ENCODE measurements around the gene ANKRD52.
"Not testable (repeated sequence)": the region's sequence is repeated elsewhere in the genome, so short reads cannot be mapped to it uniquely, and the experiment has no call there.

Gene ANKRD52

DNA sequence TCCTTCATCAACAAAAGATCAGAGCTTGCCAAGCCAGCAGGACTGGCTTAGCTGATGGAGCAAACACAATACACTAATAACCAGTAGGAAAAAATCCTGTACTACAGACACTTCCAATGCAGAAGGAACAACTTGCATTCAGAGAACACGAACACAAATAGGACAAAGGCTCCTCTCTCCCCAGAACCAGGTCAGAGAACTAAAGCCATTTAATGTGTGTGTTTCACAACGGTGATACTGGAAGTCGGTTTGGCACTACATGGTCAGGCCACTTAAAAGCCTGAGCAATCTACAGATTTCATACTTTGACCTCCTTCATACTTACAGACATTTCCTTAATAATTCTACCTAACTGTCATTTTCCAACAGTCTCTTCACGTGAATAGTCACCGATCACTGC lies 35.6 kb upstream of the ANKRD52 start:
- Mint-ChIP-seq H3K27ac (peak overlapping the region; percentile 59), H3K4me1 (peaks cover 32% of the 10 kb centered on the region), H3K4me3 (no peak overlapping the region), H3K36me3 (ENCODE audit: low read depth) (peaks cover 41% of the 10 kb centered on the region), H3K9me3 (no peaks in the 10 kb centered on the region), H3K27me3 (ENCODE audit: low read depth, poor library complexity) (no peaks in the 10 kb centered on the region)
- TF ChIP-seq, protein P1, sequence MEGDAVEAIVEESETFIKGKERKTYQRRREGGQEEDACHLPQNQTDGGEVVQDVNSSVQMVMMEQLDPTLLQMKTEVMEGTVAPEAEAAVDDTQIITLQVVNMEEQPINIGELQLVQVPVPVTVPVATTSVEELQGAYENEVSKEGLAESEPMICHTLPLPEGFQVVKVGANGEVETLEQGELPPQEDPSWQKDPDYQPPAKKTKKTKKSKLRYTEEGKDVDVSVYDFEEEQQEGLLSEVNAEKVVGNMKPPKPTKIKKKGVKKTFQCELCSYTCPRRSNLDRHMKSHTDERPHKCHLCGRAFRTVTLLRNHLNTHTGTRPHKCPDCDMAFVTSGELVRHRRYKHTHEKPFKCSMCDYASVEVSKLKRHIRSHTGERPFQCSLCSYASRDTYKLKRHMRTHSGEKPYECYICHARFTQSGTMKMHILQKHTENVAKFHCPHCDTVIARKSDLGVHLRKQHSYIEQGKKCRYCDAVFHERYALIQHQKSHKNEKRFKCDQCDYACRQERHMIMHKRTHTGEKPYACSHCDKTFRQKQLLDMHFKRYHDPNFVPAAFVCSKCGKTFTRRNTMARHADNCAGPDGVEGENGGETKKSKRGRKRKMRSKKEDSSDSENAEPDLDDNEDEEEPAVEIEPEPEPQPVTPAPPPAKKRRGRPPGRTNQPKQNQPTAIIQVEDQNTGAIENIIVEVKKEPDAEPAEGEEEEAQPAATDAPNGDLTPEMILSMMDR (IDR thresholded peaks at IDR 0.05) = no peak
- DNase-seq = no peak

GRCh38 chr12:56288705-56289387 lies 30.7 kb upstream of the ANKRD52 start:
- TF ChIP-seq, protein P1 (IDR thresholded peaks at IDR 0.05) = no peak
- Mint-ChIP-seq H3K4me3 (no peak overlapping the region), H3K4me1 (peaks cover 4% of the 10 kb centered on the region), H3K9me3 (no peaks in the 10 kb centered on the region), H3K27me3 (ENCODE audit: low read depth, poor library complexity) (no peaks in the 10 kb centered on the region), H3K27ac (no peak overlapping the region), H3K36me3 (ENCODE audit: low read depth) (peaks cover 45% of the 10 kb centered on the region)
- DNase-seq = no peak

GRCh38 chr12:56286044-56286830 lies 28.1 kb upstream of the ANKRD52 start:
- H3K27ac Mint-ChIP-seq = peak overlapping the region; percentile 18
- no peaks in the 10 kb centered on the region for H3K9me3 Mint-ChIP-seq
- TF ChIP-seq, protein P1 (IDR thresholded peaks at IDR 0.05) = no peak
- DNase-seq = no peak
- no peak overlapping the region for H3K4me3 Mint-ChIP-seq
- H3K27me3 Mint-ChIP-seq (ENCODE audit: low read depth, poor library complexity) = no peaks in the 10 kb centered on the region
- peaks cover 61% of the 10 kb centered on the region for H3K36me3 Mint-ChIP-seq (ENCODE audit: low read depth)
- H3K4me1 Mint-ChIP-seq = no peaks in the 10 kb centered on the region

- H3K4me3 Mint-ChIP-seq; H3K27ac Mint-ChIP-seq; DNase-seq; H3K4me1 Mint-ChIP-seq; H3K9me3 Mint-ChIP-seq; H3K27me3 Mint-ChIP-seq (ENCODE audit: low read depth, poor library complexity): not testable (repeated sequence)
- H3K36me3 Mint-ChIP-seq (ENCODE audit: low read depth) = peaks cover 65% of the 10 kb centered on the region
Measured at GRCh38 chr12:56284263-56284662, 26.1 kb upstream of the ANKRD52 start.

DNA sequence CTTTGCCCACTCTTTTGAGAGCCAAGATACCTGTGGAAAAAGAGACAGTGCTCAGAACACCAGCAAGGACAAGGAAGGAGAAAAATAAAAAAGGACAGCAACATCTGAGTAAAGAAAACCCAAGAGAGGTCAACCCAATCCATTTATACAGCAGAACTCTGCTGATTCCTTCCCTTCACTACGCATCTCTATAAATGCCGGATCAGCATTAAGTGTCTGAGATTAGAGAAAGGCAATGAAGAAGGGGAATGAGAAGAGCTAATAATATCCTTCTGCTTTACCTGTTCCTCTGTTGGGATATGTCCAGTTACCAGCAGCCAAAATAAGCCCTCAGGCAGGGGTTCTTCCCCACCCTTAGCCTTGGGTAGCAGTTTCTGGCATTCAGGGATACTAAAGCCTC lies 24.4 kb upstream of the ANKRD52 start:
- Mint-ChIP-seq H3K9me3 (no peaks in the 10 kb centered on the region), H3K4me1 (no peaks in the 10 kb centered on the region), H3K36me3 (ENCODE audit: low read depth) (peaks cover 78% of the 10 kb centered on the region), H3K27me3 (ENCODE audit: low read depth, poor library complexity) (no peaks in the 10 kb centered on the region), H3K27ac (peak overlapping the region; percentile 89), H3K4me3 (no peak overlapping the region)
- TF ChIP-seq, protein P1 (IDR thresholded peaks at IDR 0.05) = no peak
- no peak for DNase-seq

DNA sequence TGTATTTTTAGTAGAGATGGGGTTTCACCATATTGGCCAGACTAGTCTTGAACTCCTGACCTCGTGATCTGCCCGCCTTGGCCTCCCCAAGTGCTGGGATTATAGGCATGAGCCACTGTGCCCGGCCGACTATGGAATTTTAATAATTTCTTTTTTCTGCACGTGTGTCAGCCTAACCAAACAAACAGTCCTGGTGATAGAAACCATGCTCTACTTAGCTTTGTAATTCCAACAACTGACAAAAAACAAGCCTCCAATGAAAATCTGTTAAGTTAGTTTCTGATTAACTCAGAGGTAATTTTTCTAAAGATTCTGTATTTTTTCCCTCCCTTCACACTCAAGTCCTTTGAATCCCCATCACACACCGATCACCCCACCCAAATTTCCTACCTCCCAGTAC lies 23.8 kb upstream of the ANKRD52 start:
- no peak for DNase-seq

More for the DNA sequence above, 23.8 kb upstream of the ANKRD52 start:
- Mint-ChIP-seq H3K27me3 (ENCODE audit: low read depth, poor library complexity) (no peaks in the 10 kb centered on the region), H3K4me3 (no peak overlapping the region), H3K27ac (peak overlapping the region; percentile 89), H3K36me3 (ENCODE audit: low read depth) (peaks cover 78% of the 10 kb centered on the region), H3K4me1 (no peaks in the 10 kb centered on the region), H3K9me3 (no peaks in the 10 kb centered on the region)
- TF ChIP-seq, protein P1 (IDR thresholded peaks at IDR 0.05) = no peak
